H1 (cell line): ENCODE measurements around the gene TAOK2. TPM values are rescaled to one million over a fixed set of nuclear protein-coding genes. Genes with fewer than 3 reads are reported as not detected.
A peak's percentile ranks its signal among the peaks of the same experiment; 100 is the strongest.

Experiments
- CTCF ChIA-PET: fragments of 300-600 bp; sonication (Branson Sonifier 250); formaldehyde crosslinking; loops from one replicate; lab custom pipeline; 2021; ENCODE audit not compliant: partially characterized antibody; lab: Charles Lee
- POLR2A ChIA-PET: fragments of 300-600 bp; sonication (Branson Sonifier 250); formaldehyde crosslinking; loops from one replicate; lab custom pipeline; 2021; ENCODE audit warnings: inconsistent platforms; ENCODE audit not compliant: partially characterized antibody; lab: Charles Lee
- DNase-seq, 2 experiments: peaks; one replicate each; pipeline versions ENCODE4 v3.0.0 to v3.0.0-alpha.2; 2010 to 2022; ENCODE audit warnings: low spot score in 2 of 2, low read depth in 1 of 2, mixed read lengths in 1 of 2
- FAIRE-seq: peaks from 2 replicates; lab custom pipeline; 2011; peaks lifted over from hg19 to GRCh38; lab: Jason Lieb, UNC
- H2AFZ ChIP-seq: 2 replicates; pipeline ENCODE4 v1.8.1; 2012; ENCODE audit warnings: low read length, inconsistent platforms
- H2AK5ac ChIP-seq: 2 replicates; pipeline ENCODE4 v1.6.1; 2013; ENCODE audit warnings: low read depth, low read length
- H2BK120ac ChIP-seq: replicated peaks from 2 replicates; pipeline ENCODE3; 2013; ENCODE audit warnings: low read depth, low read length, inconsistent platforms
- H2BK12ac ChIP-seq: 2 replicates; pipeline ENCODE4 v1.6.1; 2013; ENCODE audit warnings: low read depth, low read length
- H2BK15ac ChIP-seq: 2 replicates; pipeline ENCODE4 v1.6.1; 2013; ENCODE audit warnings: low read length
- H2BK20ac ChIP-seq: 2 replicates; pipeline ENCODE4 v1.6.1; 2013; ENCODE audit warnings: low read length
- H2BK5ac ChIP-seq: 2 replicates; pipeline ENCODE4 v1.6.1; 2013; ENCODE audit warnings: low read depth, low read length
- H3K14ac ChIP-seq: 2 replicates; pipeline ENCODE4 v1.6.1; 2013; ENCODE audit warnings: inconsistent platforms; ENCODE audit not compliant: insufficient read length
- H3K18ac ChIP-seq: 2 replicates; pipeline ENCODE4 v1.6.1; 2013; ENCODE audit warnings: low read length; ENCODE audit errors: extremely low read depth
- H3K23ac ChIP-seq: 2 replicates; pipeline ENCODE4 v1.6.1; 2013; ENCODE audit warnings: inconsistent platforms; ENCODE audit not compliant: insufficient read length
- H3K23me2 ChIP-seq: 2 replicates; pipeline ENCODE4 v1.6.1; 2013; ENCODE audit warnings: low read depth, low read length
- H3K27ac ChIP-seq: 2 replicates; pipeline ENCODE4 v1.6.1; 2011; ENCODE audit warnings: low read depth, low read length, inconsistent platforms
- H3K27me3 ChIP-seq, 4 experiments: replicated peaks in 1 of 4; 1 replicate in 1 of 4; 2 replicates in 3 of 4; pipeline versions ENCODE4 v1.6.1 to v1.8.1; 2011 to 2013; ENCODE audit warnings: low read length in 3 of 4, mild to moderate bottlenecking in 3 of 4, inconsistent platforms in 2 of 4, mixed read lengths in 2 of 4, moderate library complexity in 1 of 4; ENCODE audit not compliant: control insufficient read depth in 3 of 4, insufficient read depth in 3 of 4; ENCODE audit errors: extremely low read depth in 1 of 4
- H3K36me3 ChIP-seq, 4 experiments: 2 replicates each; pipeline versions ENCODE4 v1.6.1 to v1.8.1; 2011 to 2013; ENCODE audit warnings: mild to moderate bottlenecking in 4 of 4, low read length in 3 of 4, moderate library complexity in 2 of 4, control low read depth in 1 of 4, inconsistent platforms in 1 of 4; ENCODE audit not compliant: insufficient read depth in 4 of 4, control insufficient read depth in 2 of 4
- H3K4ac ChIP-seq: replicated peaks from 2 replicates; pipeline ENCODE3; 2013; ENCODE audit warnings: low read length, low read depth, mixed read lengths, inconsistent platforms; ENCODE audit not compliant: insufficient read length
- H3K4me1 ChIP-seq, 4 experiments: replicated peaks in 1 of 4; 1 replicate in 1 of 4; 2 replicates in 3 of 4; pipeline versions ENCODE4 v1.6.1 to v1.8.1; 2011 to 2013; ENCODE audit warnings: low read length in 3 of 4, inconsistent platforms in 2 of 4, mixed read lengths in 1 of 4; ENCODE audit not compliant: insufficient read depth in 4 of 4, control insufficient read depth in 3 of 4
- H3K4me2 ChIP-seq, 2 experiments: 2 replicates each; pipeline versions ENCODE4 v1.6.1 to v1.8.1; 2011 to 2013; ENCODE audit warnings: low read depth in 2 of 2, low read length in 2 of 2, control low read depth in 1 of 2, inconsistent platforms in 1 of 2, mild to moderate bottlenecking in 1 of 2; ENCODE audit not compliant: insufficient read depth in 1 of 2
- H3K4me3 ChIP-seq, 4 experiments: fragments of 200-600, 300-600 bp in 1 of 4; sonication (generic), shearing (Covaris generic), sonication (Bioruptor Twin) in 1 of 4; 2 replicates each; pipeline versions ENCODE4 v1.5.1 to v1.8.1; 2011 to 2016; ENCODE audit warnings: low read length in 4 of 4, low read depth in 3 of 4, control low read depth in 2 of 4, inconsistent platforms in 2 of 4, mild to moderate bottlenecking in 2 of 4, mixed read lengths in 1 of 4, moderate library complexity in 1 of 4; ENCODE audit not compliant: insufficient read depth in 2 of 4; ENCODE audit errors: extremely low read depth in 1 of 4
- H3K56ac ChIP-seq: replicated peaks from 2 replicates; pipeline ENCODE3; 2013; ENCODE audit warnings: low read depth, mild to moderate bottlenecking, mixed read lengths, low read length, inconsistent platforms; ENCODE audit not compliant: insufficient read length
- H3K79me1 ChIP-seq: 2 replicates; pipeline ENCODE4 v1.6.1; 2013; ENCODE audit warnings: low read depth, low read length, control low read depth
- H3K79me2 ChIP-seq, 2 experiments: 2 replicates each; pipeline versions ENCODE4 v1.6.1 to v1.8.1; 2012 to 2013; ENCODE audit warnings: low read length in 2 of 2, mild to moderate bottlenecking in 2 of 2, inconsistent platforms in 1 of 2; ENCODE audit not compliant: insufficient read depth in 2 of 2, control insufficient read depth in 1 of 2
- H3K9ac ChIP-seq, 4 experiments: replicated peaks in 1 of 4; 1 replicate in 1 of 4; 2 replicates in 3 of 4; pipeline versions ENCODE4 v1.6.1 to v1.8.1; 2011 to 2013; ENCODE audit warnings: low read depth in 3 of 4, low read length in 3 of 4, control low read depth in 2 of 4, mild to moderate bottlenecking in 2 of 4, moderate library complexity in 2 of 4, inconsistent platforms in 1 of 4; ENCODE audit errors: extremely low read depth in 1 of 4
- H3K9me3 ChIP-seq, 2 experiments: 2 replicates each; pipeline versions ENCODE4 v1.6.1 to v1.8.1; 2012 to 2013; ENCODE audit warnings: mild to moderate bottlenecking in 2 of 2, moderate library complexity in 2 of 2, control low read depth in 1 of 2, inconsistent platforms in 1 of 2, low read depth in 1 of 2, low read length in 1 of 2, mixed read lengths in 1 of 2; ENCODE audit not compliant: insufficient read depth in 2 of 2
- H4K20me1 ChIP-seq, 2 experiments: replicated peaks in 1 of 2; 2 replicates each; pipeline versions ENCODE3 to v1.8.1; 2011 to 2013; ENCODE audit warnings: inconsistent platforms in 2 of 2, low read length in 2 of 2, mild to moderate bottlenecking in 1 of 2; ENCODE audit not compliant: insufficient read depth in 2 of 2, control insufficient read depth in 1 of 2
- H4K5ac ChIP-seq: 2 replicates; pipeline ENCODE4 v1.6.1; 2013; ENCODE audit warnings: low read length, low read depth, mixed read lengths, inconsistent platforms; ENCODE audit not compliant: insufficient read length
- H4K8ac ChIP-seq: 2 replicates; pipeline ENCODE4 v1.8.0; 2013; ENCODE audit warnings: mild to moderate bottlenecking, moderate library complexity, low read length, inconsistent platforms; ENCODE audit not compliant: insufficient read depth; ENCODE audit errors: extremely low read depth
- H4K91ac ChIP-seq: replicated peaks from 2 replicates; pipeline ENCODE3; 2013; ENCODE audit warnings: low read length, mixed read lengths, inconsistent platforms; ENCODE audit not compliant: insufficient read length
- BRCA1 ChIP-seq: IDR thresholded peaks from 2 replicates; pipeline ENCODE4 v1.6.1; 2012; ENCODE audit warnings: low read depth, low read length, improper control_type of control experiment
- CBX5 ChIP-seq: fragments of 300-800, 300-1000 bp; sonication (generic); IDR thresholded peaks from 2 replicates; pipeline ENCODE4 v1.7.1; 2016; ENCODE audit warnings: antibody characterized with exemption, low read length, low read depth
- E2F6 ChIP-seq: IDR thresholded peaks from 2 replicates; pipeline ENCODE4 v1.6.1; 2012; ENCODE audit warnings: inconsistent platforms
- JUN ChIP-seq: IDR thresholded peaks from 2 replicates; pipeline ENCODE4 v1.6.1; 2011; ENCODE audit warnings: low read depth, mild to moderate bottlenecking, improper control_type of control experiment, low read length
- MAX ChIP-seq: IDR thresholded peaks from 2 replicates; pipeline ENCODE4 v1.6.1; 2012; ENCODE audit warnings: inconsistent platforms
- POLR2A ChIP-seq, 2 experiments: IDR thresholded peaks; 1 replicate in 1 of 2; 2 replicates in 1 of 2; pipeline ENCODE4 v1.6.1; 2011; ENCODE audit warnings: low read depth in 2 of 2, low read length in 2 of 2, mild to moderate bottlenecking in 2 of 2; ENCODE audit errors: control extremely low read depth in 1 of 2
- RFX5 ChIP-seq: IDR thresholded peaks from 2 replicates; pipeline ENCODE4 v1.6.1; 2011; ENCODE audit warnings: low read depth, low read length, improper control_type of control experiment, borderline replicate concordance
- SIX5 ChIP-seq: IDR thresholded peaks from 2 replicates; pipeline ENCODE4 v1.6.1; 2011; ENCODE audit warnings: mild to moderate bottlenecking, low read depth, low read length
- TBP ChIP-seq: IDR thresholded peaks from 2 replicates; pipeline ENCODE4 v1.6.1; 2011; ENCODE audit warnings: low read depth, low read length, improper control_type of control experiment
- USF2 ChIP-seq: IDR thresholded peaks from 2 replicates; pipeline ENCODE4 v1.6.1; 2011; ENCODE audit warnings: low read length, improper control_type of control experiment
- WGBS, 2 experiments: shearing (Covaris generic) in 1 of 2; methylation state at CpG; one replicate each; pipeline versions ENCODE4 v1.1.6 to v1.1.7; 2013 to 2015; ENCODE audit warnings: low lambda C conversion rate in 2 of 2, mixed read lengths in 2 of 2, inconsistent platforms in 1 of 2, low coverage in 1 of 2, missing lambda C conversion rate in 1 of 2; ENCODE audit not compliant: insufficient replicate concordance in 2 of 2, insufficient coverage in 1 of 2, insufficient read length in 1 of 2; ENCODE audit errors: extremely low coverage in 1 of 2, missing lambda C conversion rate in 1 of 2; 5-methylcytosine and 5-hydroxymethylcytosine counted together
- polyA plus RNA-seq, 7 experiments: library from polyadenylated mRNA; depleted of rRNA in 3 of 7; stranded (reverse) in 5 of 7; unstranded in 2 of 7; fragments of >200 nt in 5 of 7; fragments of 200-250 nt in 2 of 7; gene quantifications; 1 replicate in 5 of 7; 2 replicates in 1 of 7; 4 replicates in 1 of 7; pipeline versions ENCODE4 v1.2.1 to v1.2.3, GENCODE V29; 2011 to 2013; ENCODE audit warnings: missing spikeins in 2 of 7, mixed read lengths in 2 of 7
- total RNA-seq: library from RNA; stranded (reverse); fragmentation: NEBNext Ultra II Directional; extraction: Animal tissue kit (Norgen Biotek cat#: 25700); gene quantifications from 2 replicates; pipeline ENCODE4 v1.2.1, GENCODE V29; 2021

Gene TAOK2
- total and polyA plus RNA-seq, 2 of the 8 experiments (the other 6 are each of a cell fraction or from before 2014, with no cell fraction given) = 13.5 to 32.6 TPM

- peak overlapping the region; percentile 37; the same call in 1 of the 2 replicates for H2BK5ac ChIP-seq
- H4K91ac ChIP-seq = no peak overlapping the region
- H3K79me2 ChIP-seq = peaks cover 0 to 7% of the 10 kb centered on the region in 2 experiments; a peak in 1 of 4 replicates
- no peak overlapping the region for H2AFZ ChIP-seq
- H3K27ac ChIP-seq = no peak overlapping the region
- no peak overlapping the region for H4K5ac ChIP-seq
- H3K27me3 ChIP-seq = no peaks in the 10 kb centered on the region
- no peak overlapping the region for H3K9ac ChIP-seq
- no peak overlapping the region for H2BK15ac ChIP-seq
- H2BK20ac ChIP-seq = no peak overlapping the region
- TF ChIP-seq RFX5 = no peak
- TF ChIP-seq BRCA1 = no peak
- no peak for TF ChIP-seq JUN
- TF ChIP-seq MAX = no peak
- no peak for TF ChIP-seq CBX5
- no peak for TF ChIP-seq USF2
- TF ChIP-seq E2F6 = no peak
- TF ChIP-seq SIX5 = no peak
- no peak for TF ChIP-seq TBP
- no peak for TF ChIP-seq POLR2A (IDR thresholded peaks at IDR 0.05; ENCODE audit: control extremely low read depth in 1 of 2, low read depth in 2 of 2, low read length in 2 of 2)
- peaks cover 0 to 16% (median 6%) of the 10 kb centered on the region in 4 experiments; a peak in 6 of 7 replicates for H3K4me1 ChIP-seq
- H4K8ac ChIP-seq = no peak overlapping the region
- FAIRE-seq (no peak), DNase-seq (no peak)
- H3K36me3 ChIP-seq = peaks cover 0 to 10% (median 4%) of the 10 kb centered on the region in 4 experiments; a peak in 5 of 8 replicates
- H3K23me2 ChIP-seq = peaks cover 9% of the 10 kb centered on the region; the same call in 1 of the 2 replicates
- ChIA-PET POLR2A (interaction anchor here (1.1 to 3.2 kb wide), 4 partner anchors 14 to 114 kb away, joined by 3 to 10 read pairs (median 5); partner anchors contain the start of genes ASPHD1 and C16orf92), CTCF (interaction anchor here (1.0 to 3.5 kb wide), 7 partner anchors 10 to 67 kb away, joined by 3 to 18 read pairs (median 3); partner anchors contain the start of genes C16orf92 and TLCD3B)
- 0 out of 2 replicates have a peak overlapping the region, but pooled peaks have one; percentile 31 for H2BK12ac ChIP-seq
- H3K23ac ChIP-seq = no peak overlapping the region
- H3K79me1 ChIP-seq = peaks cover 3% of the 10 kb centered on the region; the same call in 1 of the 2 replicates
- H3K14ac ChIP-seq = no peak overlapping the region
- peaks cover 0 to 6% of the 10 kb centered on the region in 2 experiments for H4K20me1 ChIP-seq
- 89% methylated on average over 6 of the region's 6 CpGs; no CpG with 5 or more reads in 1 of the 2 experiments for WGBS, 2 experiments
- no peak overlapping the region for H2BK120ac ChIP-seq
- H3K18ac ChIP-seq = no peak overlapping the region
- no peak overlapping the region for H3K56ac ChIP-seq
- no peak overlapping the region for H3K4me3 ChIP-seq
- no peak overlapping the region for H3K4ac ChIP-seq
- no peaks in the 10 kb centered on the region for H3K9me3 ChIP-seq
- no peak overlapping the region for H2AK5ac ChIP-seq
- no peak overlapping the region for H3K4me2 ChIP-seq
Observed at GRCh38 chr16:29999605-30000004, 25.9 kb downstream of the TAOK2 start.
